GM19372 (cell line): ENCODE data around the gene ABI2.
"Not testable (repeated sequence)": the region's sequence is repeated elsewhere in the genome, so short reads cannot be mapped to it uniquely, and the experiment has no call there.

Experiments used
- ATAC-seq: cut with Tn5 transposase; IDR thresholded peaks from one replicate; pipeline ENCODE4 v1.9.1; 2021; ENCODE audit warnings: mild to moderate bottlenecking, low read depth, moderate library complexity; ENCODE audit not compliant: unreplicated experiment

The ABI2 gene

DNA sequence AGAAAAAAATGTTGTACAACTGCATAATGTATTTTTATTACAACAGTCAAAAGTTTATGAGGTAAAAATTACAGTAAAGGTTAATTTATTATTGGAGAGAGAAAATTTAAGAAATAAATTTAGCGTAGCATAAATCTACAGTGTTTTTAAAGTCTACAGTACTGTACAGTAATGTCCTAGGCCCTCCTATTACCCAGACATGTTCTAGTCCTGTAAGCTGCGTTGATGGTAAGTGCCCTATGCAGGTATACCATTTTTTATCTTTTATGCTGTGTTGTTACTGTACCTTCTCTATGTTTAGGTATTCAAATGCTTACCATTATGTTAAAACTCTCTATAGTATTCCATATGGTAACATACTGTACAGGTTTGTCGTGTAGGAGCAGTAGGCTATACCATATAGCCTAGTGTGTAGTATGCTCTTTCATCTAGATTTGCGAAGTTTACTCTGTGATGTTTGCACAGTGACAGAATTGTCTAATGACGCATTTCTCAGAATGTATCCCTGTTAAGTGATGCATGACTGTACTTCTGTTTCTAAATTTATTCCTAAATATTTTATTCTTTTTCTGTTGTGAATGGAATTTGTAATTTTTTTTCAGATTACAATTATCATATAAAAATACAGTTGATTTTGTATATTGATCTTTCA, 24.5 kb downstream of the ABI2 start:
- no peak for ATAC-seq

DNA sequence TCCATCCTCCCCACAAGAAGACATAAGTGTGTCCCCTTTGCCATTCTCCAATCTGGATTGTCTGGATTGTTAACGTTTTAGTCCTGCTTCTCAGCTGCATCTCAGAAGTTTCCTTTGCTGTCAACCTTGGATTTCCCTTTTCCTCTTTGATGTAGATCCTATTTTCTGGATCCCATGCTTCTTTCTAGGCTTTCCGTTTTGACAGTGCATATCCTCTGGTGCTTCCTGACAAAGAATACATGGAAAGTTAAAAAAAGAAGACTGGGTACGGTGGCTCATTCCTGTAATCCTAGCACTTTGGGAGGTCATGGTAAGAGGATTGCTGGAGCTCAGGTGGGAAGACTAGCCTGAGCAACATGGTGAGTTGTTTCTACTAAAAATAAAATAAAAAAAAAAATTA, 26.8 kb downstream of the ABI2 start:
- ATAC-seq = no peak

DNA sequence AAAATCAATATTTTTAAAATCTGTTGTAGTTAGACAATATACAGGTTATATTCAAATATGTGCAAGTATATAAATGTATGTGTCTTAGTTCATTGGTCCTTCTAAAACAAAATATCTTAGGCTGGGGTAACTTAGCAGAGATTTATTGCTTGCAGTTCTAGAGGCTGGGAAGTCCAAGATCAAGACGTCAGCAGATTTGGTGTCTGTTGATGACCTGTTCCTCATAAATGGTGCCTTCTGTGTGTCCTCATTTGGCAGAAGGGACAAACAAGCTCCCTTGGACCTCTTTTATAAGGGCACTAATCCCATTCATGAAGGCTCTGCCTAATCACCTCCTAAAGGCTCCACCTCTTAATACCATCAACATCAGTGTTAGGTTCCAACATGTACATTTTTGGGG, 31.3 kb downstream of the ABI2 start:
- ATAC-seq = no peak

DNA sequence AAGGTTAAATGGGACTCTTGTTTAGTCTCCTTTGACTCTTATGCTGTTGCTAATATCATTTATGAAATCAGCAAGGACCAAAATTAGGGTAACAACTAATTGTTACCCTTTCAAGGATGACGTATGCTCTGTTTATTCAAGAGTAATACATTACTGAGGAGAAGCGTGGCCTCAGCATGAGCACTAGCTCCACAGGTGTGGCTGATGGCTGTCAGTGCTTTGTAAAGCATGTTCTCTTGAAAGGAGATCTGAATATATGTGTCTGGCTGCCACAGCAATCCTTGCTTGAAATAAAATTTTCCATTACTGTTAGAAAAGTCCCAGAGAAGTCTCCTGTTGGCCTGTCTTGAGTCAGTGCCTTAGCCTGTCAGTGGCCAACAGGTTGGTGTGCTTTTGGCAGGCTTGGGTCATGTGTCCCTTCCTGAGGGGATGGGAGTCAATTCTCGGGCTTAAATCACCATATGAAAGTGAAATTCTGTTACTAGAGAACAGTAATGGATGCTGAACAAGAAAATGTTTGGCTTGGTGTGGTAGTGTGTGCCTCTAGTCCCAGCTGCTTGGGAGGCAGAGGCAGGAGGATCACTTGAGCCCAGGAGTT, 32.7 kb downstream of the ABI2 start:
- no peak for ATAC-seq

DNA sequence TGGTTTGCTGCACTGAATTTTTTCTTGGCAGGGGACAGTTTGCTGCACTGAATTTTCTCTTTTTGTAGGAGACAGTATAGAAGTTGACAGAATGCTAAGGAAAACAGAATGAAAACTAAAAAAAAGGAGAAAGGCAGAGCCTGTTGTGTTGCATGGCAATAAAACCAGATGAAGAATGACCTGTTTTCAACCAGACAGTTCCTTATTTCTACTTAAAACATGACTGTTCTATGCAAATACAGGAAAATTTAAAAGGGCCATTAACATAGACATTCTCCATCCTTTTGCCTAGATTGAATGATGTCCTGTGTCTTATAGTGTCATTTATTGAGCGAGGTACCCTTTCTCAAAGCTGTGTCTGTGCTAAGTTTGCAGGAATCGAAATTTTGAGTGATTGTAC, 33.3 kb downstream of the ABI2 start:
- no peak for ATAC-seq

DNA sequence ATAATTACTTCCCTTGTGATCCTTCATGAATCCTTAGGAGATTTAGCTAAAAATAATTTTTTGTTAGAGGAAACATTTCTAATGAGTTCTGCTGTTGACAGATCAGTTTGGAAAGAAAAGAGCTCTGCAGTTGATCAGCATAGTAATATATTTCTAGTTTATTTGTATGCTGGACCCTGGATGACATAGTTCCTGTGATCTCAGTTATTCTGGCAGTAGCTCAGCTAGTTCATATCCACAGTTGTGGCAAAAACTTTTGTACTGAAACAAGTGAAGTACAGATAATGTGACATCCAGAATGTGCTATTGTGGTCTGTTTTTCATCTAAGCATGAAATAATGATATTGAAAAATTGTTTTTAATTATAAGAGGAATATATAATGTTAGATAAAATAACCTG, 33.7 kb downstream of the ABI2 start:
- ATAC-seq = no peak

DNA sequence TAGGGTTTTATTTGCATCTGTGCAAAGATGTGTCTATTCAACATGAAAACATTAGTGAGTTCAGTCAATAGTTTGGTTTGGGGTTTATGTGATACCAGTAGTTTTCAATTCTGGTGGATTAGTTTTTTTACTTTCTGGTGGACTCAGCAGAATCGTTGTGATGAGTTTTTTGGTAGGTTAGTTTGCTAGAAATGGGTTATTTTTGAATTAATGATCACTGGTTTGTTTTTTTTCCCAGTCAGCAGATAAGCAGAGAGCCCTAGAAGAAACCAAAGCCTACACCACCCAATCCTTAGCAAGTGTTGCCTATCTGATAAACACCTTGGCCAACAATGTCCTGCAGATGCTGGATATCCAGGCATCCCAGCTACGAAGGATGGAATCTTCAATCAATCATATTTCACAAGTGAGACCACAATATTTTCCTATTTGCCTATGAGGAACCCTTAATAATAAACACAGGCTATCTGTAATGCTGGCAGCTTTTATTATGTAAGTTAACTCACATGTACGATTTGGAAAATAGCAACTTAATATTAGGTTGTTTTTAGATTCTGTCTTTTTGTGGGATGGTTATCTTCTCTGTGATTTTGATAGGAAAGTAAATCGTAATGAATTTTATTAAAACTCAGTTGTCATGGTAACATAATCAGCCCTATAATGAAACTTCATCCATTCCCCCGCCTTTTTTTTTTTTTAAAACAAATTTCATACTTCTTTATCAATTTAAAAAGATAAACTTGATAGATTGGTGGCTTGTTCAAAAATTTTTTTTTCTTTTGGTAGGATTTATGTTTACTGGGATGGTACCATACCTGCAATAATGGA, 38.7 kb downstream of the ABI2 start:
- ATAC-seq = no peak

DNA sequence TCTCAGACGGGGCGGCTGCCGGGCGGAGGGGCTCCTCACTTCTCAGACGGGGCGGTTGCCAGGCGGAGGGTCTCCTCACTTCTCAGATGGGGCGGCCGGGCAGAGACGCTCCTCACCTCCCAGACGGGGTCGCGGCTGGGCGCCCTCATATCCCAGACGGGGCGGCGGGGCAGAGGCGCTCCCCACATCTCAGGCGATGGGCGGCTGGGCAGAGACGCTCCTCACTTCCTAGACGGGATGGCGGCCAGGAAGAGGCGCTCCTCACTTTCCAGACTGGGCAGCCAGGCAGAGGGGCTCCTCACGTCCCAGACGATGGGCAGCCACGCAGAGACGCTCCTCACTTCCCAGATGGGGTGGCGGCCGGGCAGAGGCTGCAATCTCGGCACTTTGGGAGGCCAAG, 44.5 kb downstream of the ABI2 start:
- ATAC-seq = not testable (repeated sequence)

DNA sequence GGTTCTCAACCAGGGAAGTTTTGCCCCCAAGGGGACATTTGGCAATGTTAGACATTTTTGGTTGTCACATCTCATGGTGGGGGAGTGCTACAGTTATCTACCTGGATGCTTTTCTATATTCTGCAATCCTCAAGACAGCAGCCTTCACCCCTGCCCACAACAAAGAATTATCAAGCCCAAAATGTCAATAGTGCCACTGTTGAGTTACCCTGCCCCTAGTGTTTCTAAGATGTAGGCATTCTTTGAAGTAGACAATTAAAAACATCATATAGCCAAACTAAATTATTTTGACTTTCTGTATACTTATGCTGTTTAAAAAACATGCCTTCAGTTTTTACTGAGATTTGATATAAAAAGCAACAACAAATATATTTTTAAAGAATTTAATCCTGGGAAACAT, 48.0 kb downstream of the ABI2 start:
- ATAC-seq = no peak

DNA sequence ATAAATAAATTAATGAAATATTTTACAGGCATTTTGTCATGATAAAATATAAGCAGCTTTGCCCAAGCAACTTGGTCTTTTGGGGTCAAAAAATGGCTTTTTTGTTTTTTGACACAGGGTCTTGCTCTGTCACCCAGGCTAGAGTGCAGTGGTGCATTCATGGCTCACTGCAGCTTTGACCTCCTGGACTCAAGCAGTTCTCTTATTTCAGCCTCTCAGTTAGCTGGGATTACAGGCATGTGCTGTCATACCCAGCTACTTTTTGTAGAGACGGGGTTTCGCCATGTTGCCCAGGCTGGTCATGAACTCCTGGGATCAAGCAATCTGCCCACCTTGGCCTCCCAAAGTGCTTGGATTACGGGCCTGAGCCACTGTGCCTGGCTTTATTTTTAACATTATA, 51.0 kb downstream of the ABI2 start:
- ATAC-seq = no peak

DNA sequence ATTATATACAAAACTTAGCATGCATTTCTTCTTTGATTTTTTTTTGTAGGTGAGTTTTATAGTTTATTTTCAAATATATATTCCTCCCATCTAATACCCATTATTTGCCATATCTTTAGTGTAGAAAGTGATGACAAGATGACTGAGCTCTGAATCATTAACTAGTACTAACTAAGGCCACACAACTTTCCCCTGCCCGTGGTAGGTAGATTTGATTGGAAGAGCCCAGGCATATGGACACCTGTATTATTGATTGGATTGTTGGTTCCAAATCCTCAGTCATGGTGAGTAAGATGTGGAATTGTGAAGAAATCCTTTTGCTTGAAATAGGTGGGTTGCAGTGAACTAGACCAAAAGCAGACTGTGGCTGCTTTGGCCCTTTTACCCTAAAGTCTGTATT, 54.8 kb downstream of the ABI2 start:
- ATAC-seq = no peak

DNA sequence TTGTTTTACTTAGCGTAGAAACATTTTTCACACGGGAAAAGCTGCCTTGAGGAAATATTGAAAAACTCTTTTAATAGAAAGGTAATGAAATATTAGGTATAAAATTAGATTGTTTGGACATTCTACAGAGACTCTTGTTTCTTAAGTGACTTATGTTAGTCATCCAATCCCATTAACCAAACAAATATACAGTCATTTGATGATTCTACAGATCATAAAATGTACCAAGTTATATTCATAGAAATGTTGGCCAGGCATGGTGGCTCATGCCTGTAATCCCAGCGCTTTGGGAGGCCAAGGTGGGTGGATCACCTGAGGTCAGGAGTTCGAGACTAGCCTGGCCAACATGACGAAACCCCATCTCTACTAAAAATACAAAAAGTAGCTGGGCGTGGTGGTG, 60.0 kb downstream of the ABI2 start:
- ATAC-seq = not testable (repeated sequence)

DNA sequence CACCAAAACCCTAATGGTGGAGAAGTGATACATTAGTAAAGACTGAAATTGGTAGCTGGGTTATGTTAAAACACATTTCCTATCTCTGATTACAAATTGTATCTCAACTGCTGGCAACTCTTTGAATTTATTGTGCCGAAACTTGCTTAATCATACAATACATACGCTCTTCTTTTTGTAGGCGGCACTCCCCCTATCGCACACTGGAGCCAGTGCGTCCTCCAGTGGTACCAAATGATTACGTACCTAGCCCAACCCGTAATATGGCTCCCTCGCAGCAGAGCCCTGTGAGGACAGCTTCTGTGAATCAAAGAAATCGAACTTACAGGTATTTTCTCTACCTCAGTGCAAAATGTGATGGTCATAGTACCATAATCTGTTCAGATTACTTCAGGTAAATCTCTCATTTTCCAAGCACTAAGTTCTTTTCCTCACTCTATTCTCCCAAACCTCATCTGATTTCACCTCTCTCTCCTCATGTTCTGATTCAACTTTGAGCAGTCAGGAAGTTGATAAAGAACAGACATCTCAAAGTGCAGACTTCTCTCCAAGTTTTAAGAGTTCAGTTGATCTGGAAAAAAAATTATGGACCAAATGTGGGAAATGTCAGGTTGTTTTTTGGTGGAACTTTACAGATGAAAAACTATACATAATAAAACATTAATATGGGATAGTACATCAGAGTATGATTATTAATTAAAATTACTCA, 66.5 kb downstream of the ABI2 start:
- no peak for ATAC-seq

DNA sequence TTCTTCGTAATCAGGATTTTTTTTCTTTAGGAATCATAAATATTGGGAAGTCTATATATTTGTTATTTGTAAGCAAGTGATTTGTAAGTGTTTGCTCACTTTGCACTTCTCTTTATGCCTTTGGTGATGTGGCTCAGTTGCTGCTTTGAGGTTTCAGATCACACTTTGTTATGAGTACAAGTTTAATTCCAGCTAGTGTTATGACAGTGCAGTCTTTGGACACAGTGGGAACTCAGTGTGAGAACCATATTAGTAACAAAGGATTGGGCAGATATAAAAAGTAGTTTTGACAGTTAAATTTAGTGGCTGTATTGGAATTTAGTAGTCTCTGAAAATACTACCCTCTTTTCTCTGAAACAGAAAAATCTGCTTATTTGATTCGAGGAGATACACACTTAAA, 67.7 kb downstream of the ABI2 start:
- ATAC-seq = no peak

DNA sequence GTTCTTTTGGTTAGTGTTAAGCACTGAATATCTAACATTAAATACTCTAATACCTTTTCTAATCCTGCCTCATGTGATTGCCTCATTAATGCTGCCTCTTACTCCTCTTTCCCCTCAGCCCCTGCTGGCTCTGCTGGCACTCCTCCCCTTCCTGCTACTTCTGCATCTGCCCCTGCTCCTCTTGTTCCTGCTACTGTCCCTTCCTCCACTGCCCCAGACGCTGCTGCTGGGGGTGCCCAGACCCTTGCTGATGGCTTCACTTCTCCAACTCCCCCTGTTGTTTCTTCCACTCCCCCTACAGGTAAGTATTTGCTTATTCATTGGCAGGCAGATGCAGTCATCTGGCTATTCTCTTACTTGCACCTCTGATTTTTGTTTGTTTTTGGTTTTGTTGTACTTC, 68.5 kb downstream of the ABI2 start:
- no peak for ATAC-seq

DNA sequence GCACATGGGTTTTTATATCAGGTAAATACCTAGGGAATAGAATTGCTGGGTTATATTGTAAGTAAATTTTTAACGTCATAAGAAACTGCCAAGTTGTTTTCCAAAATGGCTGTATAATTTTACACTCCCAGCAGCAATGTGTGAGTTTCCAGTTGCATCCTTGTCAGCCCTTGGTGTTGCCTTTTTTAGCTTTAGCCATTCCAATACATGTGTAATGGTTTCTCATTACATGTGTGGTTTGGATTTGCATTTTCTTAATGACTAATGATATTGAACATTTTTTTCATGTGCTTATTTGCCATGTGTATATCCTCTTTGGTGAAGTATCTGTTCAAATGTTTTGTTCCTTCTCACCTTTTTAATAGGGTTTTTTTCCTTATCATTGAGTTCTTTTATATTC, 70.8 kb downstream of the ABI2 start:
- ATAC-seq = no peak

DNA sequence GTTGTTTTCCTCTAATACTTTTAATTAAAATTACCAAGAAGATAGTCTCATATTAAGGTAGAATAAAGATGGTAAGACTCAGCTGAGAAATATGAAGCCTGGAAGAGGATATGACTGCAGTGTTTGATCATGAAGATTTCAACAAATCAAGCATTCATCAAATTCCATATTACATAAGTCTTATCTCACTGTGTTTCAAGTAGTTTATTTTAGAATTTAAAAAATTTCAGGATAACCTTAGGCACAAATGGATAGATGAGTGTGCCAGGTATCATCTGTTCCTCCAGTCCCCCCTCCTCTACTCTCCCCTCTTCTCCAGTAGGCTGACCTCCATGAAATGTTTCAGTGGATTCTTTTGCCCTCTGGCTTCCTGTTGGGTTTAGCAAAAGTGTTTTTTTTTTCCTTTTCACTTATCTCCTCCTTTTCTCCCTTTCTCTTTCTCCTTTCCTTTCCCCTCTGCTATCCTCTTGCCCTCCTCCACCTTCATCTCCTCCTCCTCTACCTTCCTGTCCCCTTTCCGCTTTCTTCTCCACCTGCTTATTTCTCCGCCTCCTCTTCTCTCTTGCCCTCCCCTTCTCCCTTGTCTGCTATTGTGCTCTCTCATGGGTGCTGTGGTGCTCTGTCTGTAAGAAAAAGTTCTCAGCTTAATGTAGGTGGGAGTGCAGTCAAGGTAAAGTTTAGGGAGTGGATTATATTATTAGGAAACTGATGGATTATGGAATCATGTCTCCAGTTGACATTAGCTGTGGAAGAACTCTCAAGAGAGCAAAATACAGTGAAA, 72.8 kb downstream of the ABI2 start:
- no peak for ATAC-seq

DNA sequence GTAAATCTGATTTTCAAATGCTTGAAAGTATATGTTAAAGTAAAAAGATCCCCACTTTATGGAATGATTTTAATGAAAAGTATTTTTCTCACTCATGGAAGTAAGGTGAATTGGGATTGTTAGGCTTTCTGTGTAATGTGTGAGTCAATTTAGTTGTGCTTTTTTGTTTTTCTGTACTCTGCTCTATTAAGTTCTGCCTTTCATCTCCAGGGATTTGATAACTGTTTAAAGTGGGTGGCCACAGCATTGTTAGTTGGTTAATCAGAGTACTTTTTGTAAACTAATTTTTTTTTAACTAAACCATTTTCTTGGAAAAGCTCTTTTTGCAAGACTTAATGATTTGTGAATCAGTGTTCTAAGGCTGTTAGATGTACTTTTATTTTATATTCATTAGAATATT, 76.8 kb downstream of the ABI2 start:
- no peak for ATAC-seq

DNA sequence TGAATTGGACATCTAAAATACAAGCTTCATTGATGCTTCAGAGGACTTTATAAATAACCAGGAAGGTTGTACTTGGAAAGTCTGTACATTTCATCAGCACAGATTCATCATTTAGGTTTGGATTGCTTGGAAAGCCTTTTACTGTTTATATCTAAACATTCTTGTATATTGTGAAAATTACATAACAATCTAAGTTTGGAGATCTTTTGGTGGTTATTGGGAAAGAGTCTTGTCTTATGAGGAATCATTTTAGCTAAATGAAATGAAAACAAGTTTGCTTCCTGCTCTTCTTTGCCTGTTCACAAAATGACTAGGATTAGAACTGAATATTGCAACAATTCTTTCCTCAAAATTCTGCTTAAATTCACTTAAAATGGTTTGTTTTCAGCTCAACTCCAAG, 79.3 kb downstream of the ABI2 start:
- ATAC-seq = no peak

DNA sequence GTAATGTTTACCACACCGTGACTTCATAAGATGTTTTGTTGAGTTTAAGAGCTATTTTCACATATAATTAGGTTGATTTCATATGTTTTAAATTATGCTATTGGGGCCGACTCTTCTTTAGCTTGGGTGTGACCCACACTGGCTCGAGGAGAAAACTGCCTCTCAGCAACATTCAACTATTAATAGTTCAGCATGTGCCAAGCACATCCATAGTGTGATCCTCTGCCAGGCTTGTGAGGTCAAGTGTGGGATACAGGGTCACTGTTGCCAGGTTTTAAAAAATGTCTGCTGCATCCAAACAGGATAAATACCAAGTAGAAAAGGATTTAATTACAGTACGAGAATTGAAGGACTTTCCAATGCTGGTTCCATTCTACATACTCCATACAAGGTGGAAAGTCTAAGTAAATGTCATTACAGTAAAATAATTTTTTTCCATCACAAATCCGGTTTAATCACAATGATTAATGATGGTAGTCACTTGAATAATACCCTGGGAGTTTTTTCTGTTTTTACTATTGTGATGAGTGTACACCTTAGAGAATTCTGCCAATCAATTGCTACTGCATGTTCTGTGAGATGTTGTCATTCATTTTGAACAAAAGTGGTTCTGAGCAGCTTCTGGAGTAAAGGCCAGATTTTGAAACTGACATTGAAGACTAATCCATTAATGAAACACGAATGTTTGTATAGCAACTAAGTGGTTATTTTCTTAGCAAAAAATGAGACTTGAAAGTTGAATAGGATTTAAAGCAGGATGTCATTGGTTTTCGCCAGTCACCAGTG, 84.5 kb downstream of the ABI2 start:
- no peak for ATAC-seq
